WTC11 (cell line): ENCODE data around the gene TBCEL. TPM values are rescaled to one million over a fixed set of nuclear protein-coding genes. Genes with fewer than 3 reads are reported as not detected.

ENCODE experiments used
- ATAC-seq: fragments of 200-7000 bp; cut with Tn5 transposase; 2 replicates; pipeline ENCODE4 v1.10.0; 2021; ENCODE audit warnings: mild to moderate bottlenecking, moderate library complexity
- CTCF ChIA-PET: fragments of 300-600 bp; sonication (Branson Sonifier 250); formaldehyde crosslinking; loops from one replicate; lab custom pipeline; 2021; ENCODE audit warnings: antibody characterized with exemption; lab: Charles Lee
- POLR2A ChIA-PET: fragments of 350-600 bp; sonication (Branson Sonifier 250); formaldehyde crosslinking; loops from one replicate; lab custom pipeline; 2021; ENCODE audit warnings: antibody characterized with exemption; lab: Charles Lee
- DNase-seq: peaks from one replicate; pipeline ENCODE4 v3.0.0; 2021; ENCODE audit warnings: low spot score
- H3K27ac Mint-ChIP-seq: 2 replicates; pipeline ENCODE4 v1.8.0; 2021; ENCODE audit warnings: mixed read lengths
- H3K27me3 Mint-ChIP-seq: 2 replicates; pipeline ENCODE4 v1.8.0; 2021; ENCODE audit warnings: low read depth, mild to moderate bottlenecking, moderate library complexity, mixed read lengths
- H3K36me3 Mint-ChIP-seq: 2 replicates; pipeline ENCODE4 v1.8.0; 2021; ENCODE audit warnings: mixed read lengths
- H3K4me1 Mint-ChIP-seq: 2 replicates; pipeline ENCODE4 v1.8.0; 2022; ENCODE audit warnings: mixed read lengths
- H3K4me3 Mint-ChIP-seq: 2 replicates; pipeline ENCODE4 v1.8.0; 2021; ENCODE audit warnings: mild to moderate bottlenecking, moderate library complexity, mixed read lengths
- H3K9me3 Mint-ChIP-seq: 2 replicates; pipeline ENCODE4 v1.8.0; 2021; ENCODE audit warnings: mixed read lengths
- ATF3 ChIP-seq: sonication (generic); formaldehyde crosslinking; conservative IDR thresholded peaks from 2 replicates; pipeline ENCODE4 v1.8.1; 2022; ENCODE audit warnings: mild to moderate bottlenecking, missing genetic modification reagents
- GABPB1 ChIP-seq: sonication (generic); formaldehyde crosslinking; IDR thresholded peaks from 2 replicates; pipeline ENCODE4 v1.8.1; 2023; ENCODE audit warnings: mild to moderate bottlenecking, missing genetic modification reagents
- IRF1 ChIP-seq: sonication (generic); formaldehyde crosslinking; IDR thresholded peaks from 2 replicates; pipeline ENCODE4 v1.8.0; 2023; ENCODE audit warnings: missing genetic modification reagents
- JUN ChIP-seq: sonication (generic); formaldehyde crosslinking; IDR thresholded peaks from 2 replicates; pipeline ENCODE4 v1.8.0; 2023; ENCODE audit warnings: mild to moderate bottlenecking, missing genetic modification reagents
- MAX ChIP-seq: sonication (generic); formaldehyde crosslinking; IDR thresholded peaks from 2 replicates; pipeline ENCODE4 v1.8.0; 2022; ENCODE audit warnings: mild to moderate bottlenecking, missing genetic modification reagents
- MXD4 ChIP-seq: fragments of 250-450 bp; sonication (Bioruptor Pico); IDR thresholded peaks from 2 replicates; pipeline ENCODE4 v1.8.0; 2021; ENCODE audit warnings: mild to moderate bottlenecking, moderate library complexity, borderline replicate concordance
- NFYB ChIP-seq: sonication (generic); formaldehyde crosslinking; conservative IDR thresholded peaks from 2 replicates; pipeline ENCODE4 v1.8.0; 2022; ENCODE audit warnings: low read depth, missing genetic modification reagents
- TP53 ChIP-seq: sonication (generic); formaldehyde crosslinking; IDR thresholded peaks from 2 replicates; pipeline ENCODE4 v1.8.1; 2023; ENCODE audit warnings: mild to moderate bottlenecking, missing genetic modification reagents
- ZNF121 ChIP-seq: sonication (generic); formaldehyde crosslinking; IDR thresholded peaks from 2 replicates; pipeline ENCODE4 v1.8.0; 2023; ENCODE audit warnings: missing genetic modification reagents
- ZNF281 ChIP-seq: sonication (generic); formaldehyde crosslinking; IDR thresholded peaks from 2 replicates; pipeline ENCODE4 v1.8.0; 2023; ENCODE audit warnings: mild to moderate bottlenecking, missing genetic modification reagents
- ZNF532 ChIP-seq: fragments of 250-450 bp; sonication (Bioruptor Pico); IDR thresholded peaks from 2 replicates; pipeline ENCODE4 v1.9.0; 2021; ENCODE audit warnings: mild to moderate bottlenecking, borderline replicate concordance
- ZSCAN18 ChIP-seq: fragments of 250-450 bp; sonication (Bioruptor Pico); IDR thresholded peaks from 2 replicates; pipeline ENCODE4 v2.1.2; 2022; ENCODE audit warnings: mild to moderate bottlenecking, moderate library complexity
- total RNA-seq: library from RNA; stranded (reverse); gene quantifications from 3 replicates; pipeline ENCODE4 v1.2.3, GENCODE V29; 2021

Gene TBCEL
- total RNA-seq, 1 experiment from 2014 or later = 9.5 TPM

- Mint-ChIP-seq H3K27me3 (no peaks in the 10 kb centered on the region), H3K36me3 (peaks cover 23% of the 10 kb centered on the region), H3K27ac (no peak overlapping the region), H3K4me1 (peaks cover 5% of the 10 kb centered on the region), H3K4me3 (no peak overlapping the region), H3K9me3 (peaks cover 33% of the 10 kb centered on the region)
- no peak for DNase-seq
- POLR2A ChIA-PET = no interaction called here
- no peak for TF ChIP-seq ZNF121 (CRISPR knock-in tag)
- no peak for TF ChIP-seq MAX (CRISPR knock-in tag)
- no peak for TF ChIP-seq TP53
- no peak for TF ChIP-seq ZSCAN18 (CRISPR knock-in tag)
- TF ChIP-seq ZNF281 (CRISPR knock-in tag) = no peak
- TF ChIP-seq MXD4 (CRISPR knock-in tag) = no peak
- no peak for TF ChIP-seq NFYB (CRISPR knock-in tag)
- TF ChIP-seq JUN = no peak
- no peak for TF ChIP-seq IRF1 (CRISPR knock-in tag)
- no peak for TF ChIP-seq GABPB1
- no peak for TF ChIP-seq ZNF532 (CRISPR knock-in tag)
- TF ChIP-seq, all 79 proteins: peak for 0
- ATAC-seq = no peak
- CTCF ChIA-PET = interaction anchor here (1.9 kb wide), 1 partner anchor 19 kb away, joined by 5 read pairs; no protein-coding TSS in a partner anchor
These were observed 99.7 kb downstream of the TBCEL start for GRCh38 chr11:121123496-121124069.

- Mint-ChIP-seq H3K36me3 (peaks cover 9% of the 10 kb centered on the region), H3K9me3 (peaks cover 18% of the 10 kb centered on the region), H3K4me3 (no peak overlapping the region), H3K4me1 (no peaks in the 10 kb centered on the region), H3K27ac (no peak overlapping the region), H3K27me3 (no peaks in the 10 kb centered on the region)
- ATAC-seq (no peak), DNase-seq (no peak)
- ChIA-PET CTCF (interaction anchor here (1.3 to 2.1 kb wide), 2 partner anchors 25 to 67 kb away, joined by 3 to 6 read pairs; no protein-coding TSS in a partner anchor), POLR2A (no interaction called here)
- TF ChIP-seq ATF3 (no peak), ZNF281 (CRISPR knock-in tag) (no peak), MAX (CRISPR knock-in tag) (peak; percentile 57; the same call in 1 of the 2 replicates)
These were observed 103.9 kb downstream of the TBCEL start for GRCh38 chr11:121127809-121128208.
